Parathyroid adenoma (tissue), 2 donors: Measurements from ENCODE around the gene ABHD17A.
"Not testable (repeated sequence)": the region's sequence is repeated elsewhere in the genome, so short reads cannot be mapped to it uniquely, and the experiment has no call there.

Experiments used
- H2AFZ ChIP-seq: fragments of 300-600 bp; sonication (generic); one replicate; pipeline ENCODE4 v1.7.0; 2017; ENCODE audit warnings: antibody characterized with exemption, mild to moderate bottlenecking
- H3K27ac ChIP-seq: fragments of 300-600 bp; sonication (generic); one replicate; pipeline ENCODE4 v1.7.0; 2017
- H3K27me3 ChIP-seq: fragments of 300-600 bp; sonication (generic); one replicate; pipeline ENCODE4 v1.7.0; 2017; ENCODE audit warnings: low read length; ENCODE audit not compliant: control insufficient read depth, insufficient read depth
- H3K36me3 ChIP-seq: fragments of 300-600 bp; sonication (generic); one replicate; pipeline ENCODE4 v1.7.0; 2017; ENCODE audit warnings: low read length; ENCODE audit not compliant: control insufficient read depth, insufficient read depth
- H3K4me1 ChIP-seq: fragments of 300-600 bp; sonication (generic); one replicate; pipeline ENCODE4 v1.7.0; 2017; ENCODE audit warnings: control low read depth
- H3K4me2 ChIP-seq: fragments of 300-600 bp; sonication (generic); one replicate; pipeline ENCODE4 v1.7.0; 2017; ENCODE audit warnings: low read length
- H3K4me3 ChIP-seq: fragments of 300-600 bp; sonication (generic); one replicate; pipeline ENCODE4 v1.7.0; 2017; ENCODE audit warnings: low read depth, low read length
- H3K79me2 ChIP-seq: fragments of 300-600 bp; sonication (generic); one replicate; pipeline ENCODE4 v1.7.0; 2017; ENCODE audit warnings: control low read depth
- H3K9ac ChIP-seq: fragments of 300-600 bp; sonication (generic); one replicate; pipeline ENCODE4 v1.7.0; 2017; ENCODE audit warnings: mild to moderate bottlenecking
- H3K9me3 ChIP-seq: fragments of 300-600 bp; sonication (generic); one replicate; pipeline ENCODE4 v1.7.0; 2017; ENCODE audit warnings: low read length; ENCODE audit not compliant: control insufficient read depth
- TF ChIP-seq, protein P1 (sequence below): fragments of 300-600 bp; sonication (generic); IDR thresholded peaks from one replicate; pipeline ENCODE4 v1.7.0; 2017; ENCODE audit warnings: antibody characterized with exemption, mild to moderate bottlenecking
- donor health status: primary hyperparathyroidism.

ABHD17A gene

GRCh38 chr19:1884291-1884718 lies 991 bp downstream of the ABHD17A start:
- Histone ChIP-seq H3K27ac (peak overlapping the region; percentile 64), H3K9ac (no peak overlapping the region), H3K4me2 (peak overlapping the region; percentile 70), H2AFZ (no peak overlapping the region), H3K9me3 (no peaks in the 10 kb centered on the region), H3K36me3 (no peaks in the 10 kb centered on the region), H3K4me3 (peak overlapping the region; percentile 64), H3K27me3 (no peaks in the 10 kb centered on the region), H3K4me1 (peaks cover 6% of the 10 kb centered on the region), H3K79me2 (peaks cover 26% of the 10 kb centered on the region)
- TF ChIP-seq, protein P1, sequence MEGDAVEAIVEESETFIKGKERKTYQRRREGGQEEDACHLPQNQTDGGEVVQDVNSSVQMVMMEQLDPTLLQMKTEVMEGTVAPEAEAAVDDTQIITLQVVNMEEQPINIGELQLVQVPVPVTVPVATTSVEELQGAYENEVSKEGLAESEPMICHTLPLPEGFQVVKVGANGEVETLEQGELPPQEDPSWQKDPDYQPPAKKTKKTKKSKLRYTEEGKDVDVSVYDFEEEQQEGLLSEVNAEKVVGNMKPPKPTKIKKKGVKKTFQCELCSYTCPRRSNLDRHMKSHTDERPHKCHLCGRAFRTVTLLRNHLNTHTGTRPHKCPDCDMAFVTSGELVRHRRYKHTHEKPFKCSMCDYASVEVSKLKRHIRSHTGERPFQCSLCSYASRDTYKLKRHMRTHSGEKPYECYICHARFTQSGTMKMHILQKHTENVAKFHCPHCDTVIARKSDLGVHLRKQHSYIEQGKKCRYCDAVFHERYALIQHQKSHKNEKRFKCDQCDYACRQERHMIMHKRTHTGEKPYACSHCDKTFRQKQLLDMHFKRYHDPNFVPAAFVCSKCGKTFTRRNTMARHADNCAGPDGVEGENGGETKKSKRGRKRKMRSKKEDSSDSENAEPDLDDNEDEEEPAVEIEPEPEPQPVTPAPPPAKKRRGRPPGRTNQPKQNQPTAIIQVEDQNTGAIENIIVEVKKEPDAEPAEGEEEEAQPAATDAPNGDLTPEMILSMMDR = no peak

- Histone ChIP-seq H2AFZ (no peak overlapping the region), H3K9me3 (no peaks in the 10 kb centered on the region), H3K27me3 (no peaks in the 10 kb centered on the region), H3K4me3 (peak overlapping the region; percentile 64), H3K27ac (peak overlapping the region; percentile 64), H3K4me2 (peak overlapping the region; percentile 70), H3K36me3 (no peaks in the 10 kb centered on the region), H3K9ac (no peak overlapping the region), H3K4me1 (peaks cover 6% of the 10 kb centered on the region), H3K79me2 (peaks cover 26% of the 10 kb centered on the region)
- TF ChIP-seq, protein P1 = no peak
Measured at GRCh38 chr19:1883784-1884183, 1.5 kb downstream of the ABHD17A start.

DNA sequence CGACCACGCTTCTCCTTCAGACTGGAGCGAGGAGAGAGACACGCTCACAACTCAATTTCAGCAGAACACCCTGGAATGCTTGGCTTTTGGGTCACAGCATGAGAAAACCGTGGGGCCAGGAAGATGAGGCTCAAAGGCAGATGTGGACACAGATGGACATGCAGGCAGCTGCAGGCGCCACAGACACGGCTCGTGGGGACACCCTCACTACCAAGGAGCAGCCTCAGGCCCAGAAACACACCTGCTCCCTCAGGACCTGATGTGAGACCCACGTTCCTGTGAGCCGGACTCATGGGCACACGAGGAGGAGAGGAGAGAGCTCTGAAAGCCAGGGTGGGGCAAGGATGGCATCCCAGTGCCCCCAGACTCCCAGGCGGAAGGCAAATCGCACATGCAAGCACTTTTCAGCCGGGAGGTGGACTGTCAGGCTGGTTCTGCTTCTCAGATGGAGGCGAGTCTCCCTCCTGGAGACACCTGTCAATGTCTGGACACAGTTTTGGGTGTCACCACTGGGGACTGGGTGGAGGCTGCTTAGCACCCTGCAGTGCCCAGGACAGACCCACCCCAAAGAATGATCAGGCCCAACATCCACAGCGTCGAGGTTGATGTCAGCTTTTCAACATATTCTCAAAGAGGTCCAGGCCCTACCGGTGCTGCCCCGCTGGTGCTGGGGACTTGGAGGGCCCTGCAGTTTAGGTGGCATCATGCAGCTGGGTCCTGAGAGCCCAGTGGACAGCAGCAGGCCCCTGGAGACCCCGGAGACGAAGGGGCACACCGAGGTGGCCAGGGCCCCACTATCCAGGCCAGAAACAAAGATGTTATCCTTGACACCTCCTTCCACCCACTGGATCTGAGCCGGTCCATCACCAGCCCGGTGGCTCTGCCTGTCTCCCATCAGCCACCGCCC lies 2.3 kb downstream of the ABHD17A start:
- no peak overlapping the region for H3K4me3 ChIP-seq
- no peaks in the 10 kb centered on the region for H3K27me3 ChIP-seq
- no peak overlapping the region for H2AFZ ChIP-seq
- peak overlapping the region; percentile 70 for H3K4me2 ChIP-seq
- no peaks in the 10 kb centered on the region for H3K9me3 ChIP-seq
- peaks cover 6% of the 10 kb centered on the region for H3K4me1 ChIP-seq
- no peak overlapping the region for H3K9ac ChIP-seq
- peaks cover 26% of the 10 kb centered on the region for H3K79me2 ChIP-seq
- peak overlapping the region; percentile 27 for H3K27ac ChIP-seq
- no peaks in the 10 kb centered on the region for H3K36me3 ChIP-seq
- TF ChIP-seq, protein P1 = no peak

GRCh38 chr19:1882089-1882785 lies 3.1 kb downstream of the ABHD17A start:
- Histone ChIP-seq H3K9me3 (no peaks in the 10 kb centered on the region), H2AFZ (no peak overlapping the region), H3K27ac (peak overlapping the region; percentile 36), H3K36me3 (no peaks in the 10 kb centered on the region), H3K9ac (no peak overlapping the region), H3K4me3 (no peak overlapping the region), H3K27me3 (no peaks in the 10 kb centered on the region), H3K79me2 (peaks cover 26% of the 10 kb centered on the region), H3K4me2 (no peak overlapping the region), H3K4me1 (peaks cover 6% of the 10 kb centered on the region)
- TF ChIP-seq, protein P1 = no peak

DNA sequence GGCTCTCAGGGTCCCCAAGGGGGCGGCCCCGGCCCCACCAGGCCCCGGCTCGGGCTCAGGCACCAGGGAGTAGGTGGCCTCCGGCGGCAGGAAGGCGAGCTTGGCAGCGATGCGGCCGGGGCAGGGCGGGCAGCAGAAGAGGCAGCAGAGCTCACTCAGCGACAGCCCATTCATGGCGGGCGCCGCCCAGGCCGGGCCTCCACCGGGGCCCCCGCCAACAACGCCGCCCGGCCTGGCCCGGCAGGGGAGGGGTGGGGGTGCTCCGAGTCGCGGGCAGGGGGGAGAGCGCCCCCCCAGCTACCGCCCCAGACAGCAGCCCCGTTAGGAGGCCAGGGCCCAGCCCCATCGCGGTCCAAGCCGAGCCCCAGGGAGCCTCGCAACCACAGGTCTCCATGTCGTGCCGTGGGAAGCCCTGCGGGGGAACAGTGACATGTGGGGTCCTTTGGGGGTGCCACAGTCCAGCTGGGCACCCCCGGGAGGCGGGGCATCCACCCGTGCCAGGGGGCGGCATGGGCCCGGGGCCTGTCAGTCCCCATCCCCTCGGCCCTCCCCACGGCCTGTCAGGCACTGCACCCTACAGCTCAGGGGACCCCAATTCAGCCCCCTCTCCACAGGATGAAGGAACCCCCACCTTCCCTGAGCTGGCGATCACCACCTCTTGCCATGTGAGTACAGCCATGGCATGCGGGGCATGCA lies 3.8 kb downstream of the ABHD17A start:
- H2AFZ ChIP-seq, H3K4me3 ChIP-seq, H3K9me3 ChIP-seq, H3K27me3 ChIP-seq, H3K36me3 ChIP-seq, H3K4me2 ChIP-seq, H3K9ac ChIP-seq, H3K4me1 ChIP-seq: not testable (repeated sequence)
- H3K79me2 ChIP-seq = peaks cover 26% of the 10 kb centered on the region
- H3K27ac ChIP-seq = peak overlapping the region; percentile 36
